ENCODE data around the gene FXYD5. TPM values are rescaled to one million over a fixed set of nuclear protein-coding genes. Genes with fewer than 3 reads are reported as not detected.

FXYD5 gene
- polyA plus RNA-seq, 2 of the 4 experiments (the other 2 are of a cell fraction): 70.8 to 113 TPM

DNA sequence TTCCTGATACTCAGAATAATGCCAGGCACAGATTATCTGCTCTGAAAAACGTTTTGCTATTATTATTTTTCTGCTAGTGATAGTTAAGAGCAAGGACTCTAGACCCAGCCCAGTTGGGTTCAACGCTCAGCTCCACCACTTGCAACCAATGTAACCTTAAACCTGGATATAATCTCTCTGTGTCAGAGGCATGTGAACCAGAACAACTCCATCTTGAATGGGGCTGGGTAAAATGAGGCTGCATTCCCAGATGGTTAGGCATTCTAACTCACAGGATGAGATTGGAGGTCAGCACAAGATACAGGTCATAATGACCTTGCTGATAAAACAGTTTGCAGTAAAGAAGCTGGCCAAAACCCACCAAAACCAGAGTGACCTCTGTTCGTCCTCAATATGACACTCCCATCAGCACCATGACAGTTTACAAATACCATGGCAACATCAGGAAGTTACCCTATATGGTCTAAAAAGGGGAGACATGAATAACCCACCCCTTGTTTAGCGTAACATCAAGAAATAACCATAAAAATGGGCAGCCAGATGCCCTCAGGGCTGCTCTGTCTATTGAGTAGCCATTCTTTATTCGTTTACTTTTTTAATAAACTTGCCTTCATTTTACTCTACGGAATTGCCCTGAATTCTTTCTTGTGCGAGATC, 60.4 kb downstream of the FXYD5 start:
- Histone ChIP-seq H3K4me1 (peaks cover 13% of the 10 kb centered on the region), H3K27ac (no peak overlapping the region), H3K4me2 (no peak overlapping the region)

DNA sequence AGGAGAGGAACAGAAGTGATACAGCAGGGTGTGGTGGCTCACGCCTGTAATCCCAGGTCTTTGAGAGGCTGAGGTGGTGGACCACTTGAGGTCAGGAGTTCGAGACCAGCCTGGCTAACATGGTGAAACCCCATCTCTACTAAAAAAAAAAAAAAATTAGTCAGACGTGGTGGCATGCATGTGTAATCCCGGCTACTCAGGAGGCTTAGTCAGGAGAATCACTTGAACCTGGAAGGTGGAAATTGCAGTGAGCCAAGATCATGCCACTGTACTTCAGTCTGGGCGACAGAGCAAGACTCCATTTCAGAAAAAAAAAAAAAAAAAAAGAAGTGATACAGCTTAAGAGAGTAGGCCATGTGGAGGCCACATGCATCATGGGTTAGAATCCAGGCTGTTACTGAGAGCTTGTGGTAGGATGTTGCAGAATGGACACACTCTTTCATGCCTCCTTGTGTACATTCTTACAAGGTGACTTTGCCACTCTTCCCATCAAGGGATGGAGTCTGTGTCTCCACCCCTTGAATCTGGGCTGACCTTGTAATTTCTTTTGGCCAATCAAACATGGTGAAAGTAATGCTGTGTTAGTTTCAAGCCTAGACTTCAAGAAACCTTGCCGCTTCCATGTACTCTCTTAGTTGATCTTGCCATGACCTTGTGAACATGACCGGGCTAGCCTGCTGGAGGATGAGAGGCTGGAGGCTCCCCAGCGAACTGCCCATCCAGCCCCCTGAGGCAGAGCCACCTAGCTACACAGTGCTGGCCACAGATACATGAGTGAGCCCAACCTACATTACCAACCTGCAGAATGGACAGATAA, 61.7 kb downstream of the FXYD5 start:
- ChIA-PET POLR2A (no interaction called here), CTCF (interaction anchor here (0.6 to 2.2 kb wide), 4 partner anchors 7 to 216 kb away, joined by 3 to 6 read pairs (median 5); no protein-coding TSS in a partner anchor)
- Histone ChIP-seq H3K27ac (no peak overlapping the region), H3K9me3 (peaks cover 42% of the 10 kb centered on the region), H3K4me1 (peaks cover 13% of the 10 kb centered on the region), H3K4me3 (no peak overlapping the region), H3K4me2 (no peak overlapping the region)
- DNase-seq (ENCODE audit: low read depth in 1 of 2, low spot score in 1 of 2): no peak
- TF ChIP-seq EP300 (IDR thresholded peaks at IDR 0.05): no peak
- no peak for TF ChIP-seq BHLHE40 (IDR thresholded peaks at IDR 0.05; ENCODE audit: low read depth, low read length)
- TF ChIP-seq SREBF2 (IDR thresholded peaks at IDR 0.05): no peak
- no peak for TF ChIP-seq HOXA7 (CRISPR knock-in tag; IDR thresholded peaks at IDR 0.05)
- TF ChIP-seq RNF2 (IDR thresholded peaks at IDR 0.05; ENCODE audit: borderline replicate concordance, low read depth): no peak
- TF ChIP-seq, protein P1, sequence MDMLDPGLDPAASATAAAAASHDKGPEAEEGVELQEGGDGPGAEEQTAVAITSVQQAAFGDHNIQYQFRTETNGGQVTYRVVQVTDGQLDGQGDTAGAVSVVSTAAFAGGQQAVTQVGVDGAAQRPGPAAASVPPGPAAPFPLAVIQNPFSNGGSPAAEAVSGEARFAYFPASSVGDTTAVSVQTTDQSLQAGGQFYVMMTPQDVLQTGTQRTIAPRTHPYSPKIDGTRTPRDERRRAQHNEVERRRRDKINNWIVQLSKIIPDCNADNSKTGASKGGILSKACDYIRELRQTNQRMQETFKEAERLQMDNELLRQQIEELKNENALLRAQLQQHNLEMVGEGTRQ (IDR thresholded peaks at IDR 0.05): no peak
- no peak for TF ChIP-seq MAZ (IDR thresholded peaks at IDR 0.05; ENCODE audit: borderline replicate concordance, low read depth, low read length)
- no peak for TF ChIP-seq RCOR1 (IDR thresholded peaks at IDR 0.05; ENCODE audit: low read depth, low read length)
- no peak for TF ChIP-seq ESRRA (IDR thresholded peaks at IDR 0.05; ENCODE audit: borderline replicate concordance, low read length)
- no peak for TF ChIP-seq CHD4 (IDR thresholded peaks at IDR 0.05; ENCODE audit: borderline replicate concordance)
- TF ChIP-seq TP53 (CRISPR knock-in tag; IDR thresholded peaks at IDR 0.05): no peak
- TF ChIP-seq EHMT2 (IDR thresholded peaks at IDR 0.05; ENCODE audit: low read depth): no peak
- TF ChIP-seq, protein P2, sequence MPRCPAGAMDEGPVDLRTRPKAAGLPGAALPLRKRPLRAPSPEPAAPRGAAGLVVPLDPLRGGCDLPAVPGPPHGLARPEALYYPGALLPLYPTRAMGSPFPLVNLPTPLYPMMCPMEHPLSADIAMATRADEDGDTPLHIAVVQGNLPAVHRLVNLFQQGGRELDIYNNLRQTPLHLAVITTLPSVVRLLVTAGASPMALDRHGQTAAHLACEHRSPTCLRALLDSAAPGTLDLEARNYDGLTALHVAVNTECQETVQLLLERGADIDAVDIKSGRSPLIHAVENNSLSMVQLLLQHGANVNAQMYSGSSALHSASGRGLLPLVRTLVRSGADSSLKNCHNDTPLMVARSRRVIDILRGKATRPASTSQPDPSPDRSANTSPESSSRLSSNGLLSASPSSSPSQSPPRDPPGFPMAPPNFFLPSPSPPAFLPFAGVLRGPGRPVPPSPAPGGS (IDR thresholded peaks at IDR 0.05): no peak
- ATAC-seq: no peak
- 20% methylated on average over 8 of the region's 8 CpGs for WGBS (ENCODE audit: missing lambda C conversion rate)
- no peak for FAIRE-seq

More for the DNA sequence above, 60.4 kb downstream of the FXYD5 start:
- no peak for ATAC-seq
- no peak for DNase-seq (ENCODE audit: low read depth in 1 of 2, low spot score in 1 of 2)
- Histone ChIP-seq H3K4me3 (no peak overlapping the region), H3K9me3 (peaks cover 35% of the 10 kb centered on the region)
- POLR2A ChIA-PET: no interaction called here
- CTCF ChIA-PET: interaction anchor here (0.6 to 2.2 kb wide), 6 partner anchors 8 to 257 kb away, joined by 3 to 6 read pairs (median 3); no protein-coding TSS in a partner anchor
- TF ChIP-seq SREBF2 (IDR thresholded peaks at IDR 0.05) (no peak), KDM1A (IDR thresholded peaks at IDR 0.05; ENCODE audit: low read depth) (no peak), RCOR1 (IDR thresholded peaks at IDR 0.05; ENCODE audit: low read depth, low read length) (no peak), POLR2AphosphoS2 (conservative IDR thresholded peaks at IDR 0.05; ENCODE audit: low read length) (no peak), MAFK (IDR thresholded peaks at IDR 0.05; ENCODE audit: partially characterized antibody) (no peak), ESRRA (IDR thresholded peaks at IDR 0.05; ENCODE audit: borderline replicate concordance, low read length) (no peak), CBX8 (IDR thresholded peaks at IDR 0.05) (no peak), RFX5 (IDR thresholded peaks at IDR 0.05) (no peak)
- TF ChIP-seq, protein P3, sequence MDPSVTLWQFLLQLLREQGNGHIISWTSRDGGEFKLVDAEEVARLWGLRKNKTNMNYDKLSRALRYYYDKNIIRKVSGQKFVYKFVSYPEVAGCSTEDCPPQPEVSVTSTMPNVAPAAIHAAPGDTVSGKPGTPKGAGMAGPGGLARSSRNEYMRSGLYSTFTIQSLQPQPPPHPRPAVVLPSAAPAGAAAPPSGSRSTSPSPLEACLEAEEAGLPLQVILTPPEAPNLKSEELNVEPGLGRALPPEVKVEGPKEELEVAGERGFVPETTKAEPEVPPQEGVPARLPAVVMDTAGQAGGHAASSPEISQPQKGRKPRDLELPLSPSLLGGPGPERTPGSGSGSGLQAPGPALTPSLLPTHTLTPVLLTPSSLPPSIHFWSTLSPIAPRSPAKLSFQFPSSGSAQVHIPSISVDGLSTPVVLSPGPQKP (IDR thresholded peaks at IDR 0.05; ENCODE audit: low read depth, low read length): no peak
- no peak for FAIRE-seq
- 26% methylated on average over 7 of the region's 7 CpGs for WGBS (ENCODE audit: missing lambda C conversion rate)
